DOHH2 (cell line): ENCODE data around the gene SFXN5.

ENCODE experiments used
- CTCF ChIP-seq: fragments of 200-600 bp; sonication (generic); IDR thresholded peaks from one replicate; pipeline ENCODE4 v1.5.1; 2014; ENCODE audit warnings: antibody characterized with exemption, mild to moderate bottlenecking, low read depth, low read length; ENCODE audit not compliant: poor library complexity, severe bottlenecking
- EZH2phosphoT487 ChIP-seq: fragments of 200-600 bp; sonication (generic); IDR thresholded peaks from 2 replicates; pipeline ENCODE4 v1.6.1; 2017; ENCODE audit warnings: borderline replicate concordance, mild to moderate bottlenecking, antibody characterized with exemption, low read length, moderate library complexity, mixed read lengths

DNA sequence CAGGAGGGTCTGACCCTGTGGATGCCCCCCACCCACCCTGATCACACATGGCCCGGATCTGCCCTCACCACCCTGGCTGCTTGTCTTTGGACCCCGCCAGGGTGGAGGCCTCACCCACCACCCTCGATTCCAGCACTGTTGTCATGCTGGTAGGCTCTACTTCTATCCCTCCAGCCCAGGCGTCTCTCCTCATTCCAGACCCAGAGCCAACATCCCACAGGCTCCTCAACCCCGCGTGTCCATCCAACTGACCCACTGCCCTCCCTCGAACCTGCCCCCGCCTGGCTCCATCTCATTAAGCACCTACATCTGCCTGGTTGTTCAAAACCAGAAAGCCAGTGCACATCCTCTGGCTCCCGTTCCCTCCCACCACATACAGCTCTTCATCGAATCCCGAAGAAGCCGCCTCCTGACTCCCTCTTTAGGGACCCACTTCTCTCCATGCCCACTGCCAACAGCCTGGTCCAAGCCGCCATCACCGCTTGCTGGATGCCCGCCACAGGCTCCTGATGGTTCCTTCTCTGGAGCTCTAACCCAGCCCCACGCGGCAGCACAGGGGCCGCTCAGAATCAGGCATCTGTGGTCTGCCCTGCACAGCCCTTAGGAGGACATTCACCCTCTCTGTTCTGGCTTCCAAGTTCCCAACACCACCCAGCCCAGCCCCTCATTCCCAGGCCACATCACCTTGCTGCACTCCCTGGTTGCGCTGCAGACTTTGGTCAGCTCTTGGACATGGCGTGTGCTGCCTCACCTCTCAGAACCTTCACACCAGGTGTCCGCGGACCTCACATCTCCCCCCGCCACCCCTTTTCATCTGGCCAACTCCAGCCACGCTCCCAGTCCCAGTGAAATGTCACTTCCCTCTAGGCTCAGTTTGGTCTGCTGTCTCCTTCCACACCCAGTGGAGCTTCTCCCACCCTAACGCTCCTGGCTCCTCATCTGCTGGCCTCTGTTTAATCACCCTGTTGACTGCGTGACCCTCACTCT, 111.2 kb downstream of the SFXN5 start:
- no peak for TF ChIP-seq CTCF
- TF ChIP-seq EZH2phosphoT487 = no peak
